Measurements from ENCODE around the gene GPR132. TPM values are rescaled to one million over a fixed set of nuclear protein-coding genes. Genes with fewer than 3 reads are reported as not detected.

The GPR132 gene
- total and polyA plus RNA-seq, 2 donors (not counting 3 experiments of a cell fraction or from before 2014, with no cell fraction given) = not detected

GRCh38 chr14:105084741-105085571 lies 19.7 kb upstream of the GPR132 start:
- H3K4me1 ChIP-seq (ENCODE audit: control insufficient read depth, extremely low read depth, insufficient read depth, low read length) = peaks cover 19% of the 10 kb centered on the region
- no TSS peak for BruUV-seq (replicated peaks)
- TF ChIP-seq MAX (IDR thresholded peaks at IDR 0.05; ENCODE audit: insufficient read depth, insufficient read length) (no peak), POLR2A (IDR thresholded peaks at IDR 0.05; ENCODE audit: low read depth, low read length) (no peak), CTCF (IDR thresholded peaks at IDR 0.05; ENCODE audit: extremely low read depth in 1 of 2, insufficient read depth in 1 of 2, low read depth in 1 of 2, low read length in 2 of 2) (no peak), MYC (IDR thresholded peaks at IDR 0.05; ENCODE audit: low read depth, low read length) (no peak), POLR2AphosphoS5 (IDR thresholded peaks at IDR 0.05; ENCODE audit: insufficient read depth, low read depth, low read length) (no peak), JUN (IDR thresholded peaks at IDR 0.05; ENCODE audit: borderline replicate concordance, insufficient read depth, insufficient read length, low read depth) (no peak), FOS (IDR thresholded peaks at IDR 0.05; ENCODE audit: borderline replicate concordance, insufficient read depth, low read length) (no peak), EZH2 (IDR thresholded peaks at IDR 0.05; ENCODE audit: borderline replicate concordance, low read depth, low read length, severe bottlenecking) (no peak), GATA2 (IDR thresholded peaks at IDR 0.05; ENCODE audit: insufficient read depth, insufficient read length, low read depth, low read length) (no peak)
- no peaks in the 10 kb centered on the region for H3K36me3 ChIP-seq (ENCODE audit: control insufficient read depth in 2 of 2, extremely low read depth in 1 of 2, insufficient read depth in 2 of 2, low read length in 2 of 2)
- H3K9ac ChIP-seq (replicated peaks; ENCODE audit: extremely low read depth, insufficient read depth, low read length) = no peak overlapping the region
- FAIRE-seq (no peak), DNase-seq (ENCODE audit: low read depth, low spot score) (no peak)
- H3K9me1 ChIP-seq (replicated peaks; ENCODE audit: control insufficient read depth, extremely low read depth, insufficient read depth, low read length) = no peaks in the 10 kb centered on the region
- no peak overlapping the region for H3K27ac ChIP-seq (ENCODE audit: insufficient read depth, low read depth, low read length)
- ChIA-PET POLR2A (no interaction called here), CTCF (interaction anchor here (2.1 to 2.8 kb wide), 3 partner anchors 28 to 316 kb away, joined by 10 to 16 read pairs (median 12); no protein-coding TSS in a partner anchor)
- peaks cover 0 to 2% of the 10 kb centered on the region in 2 experiments for H3K27me3 ChIP-seq (ENCODE audit: control insufficient read depth in 2 of 2, insufficient read depth in 2 of 2, low read length in 2 of 2)
- no peak overlapping the region for H2AFZ ChIP-seq (ENCODE audit: low read depth, low read length)
- no peaks in the 10 kb centered on the region for H3K9me3 ChIP-seq (replicated peaks; ENCODE audit: control insufficient read depth, insufficient read depth, low read length)
- no peaks in the 10 kb centered on the region for H4K20me1 ChIP-seq (replicated peaks; ENCODE audit: control insufficient read depth, extremely low read depth, insufficient read depth, low read length)
- intact Hi-C loops (cut with micrococcal nuclease) (no loop called here), dilution Hi-C loops (cut with MboI; ENCODE audit: extremely low pct_ligation_motif_present, low sequenced_read_pairs) (no loop called here)
- H3K4me2 ChIP-seq (ENCODE audit: insufficient read depth, low read length) = no peak overlapping the region
- no peaks in the 10 kb centered on the region for H3K79me2 ChIP-seq (ENCODE audit: control insufficient read depth, insufficient read depth, low read length)
- H3K4me3 ChIP-seq (replicated peaks in 1 of 3; ENCODE audit: insufficient read depth in 1 of 3, low read depth in 1 of 3, low read length in 3 of 3) = no peak overlapping the region
